Neutrophil (primary cell): ENCODE results near the gene CALML4.

ENCODE experiments used
- H3K27ac ChIP-seq: fragments of 200-600 bp; sonication (generic); 2 replicates; pipeline ENCODE4 v1.5.1; 2016; ENCODE audit warnings: mild to moderate bottlenecking, moderate library complexity
- H3K27me3 ChIP-seq: fragments of 200-600 bp; sonication (generic); 2 replicates; pipeline ENCODE4 v1.6.0; 2016; ENCODE audit warnings: mild to moderate bottlenecking
- H3K36me3 ChIP-seq: fragments of 200-600 bp; sonication (generic); 2 replicates; pipeline ENCODE4 v1.5.1; 2017
- H3K4me1 ChIP-seq, 2 experiments: fragments of 200-600 bp in 1 of 2; sonication (generic) in 1 of 2; 1 replicate in 1 of 2; 2 replicates in 1 of 2; pipeline versions ENCODE4 v1.5.1 to v1.6.1; 2013 to 2016; ENCODE audit warnings: low read depth in 1 of 2, low read length in 1 of 2, mild to moderate bottlenecking in 1 of 2, moderate library complexity in 1 of 2; ENCODE audit not compliant: control insufficient read depth in 1 of 2, insufficient read depth in 1 of 2
- H3K4me3 ChIP-seq, 2 experiments: fragments of 200-600 bp in 1 of 2; sonication (generic) in 1 of 2; 1 replicate in 1 of 2; 2 replicates in 1 of 2; pipeline ENCODE4 v1.5.1; 2013 to 2016; ENCODE audit warnings: low read depth in 1 of 2, low read length in 1 of 2, mild to moderate bottlenecking in 1 of 2, moderate library complexity in 1 of 2
- H3K9me3 ChIP-seq: fragments of 200-600 bp; sonication (generic); 2 replicates; pipeline ENCODE4 v1.5.1; 2016
- TF ChIP-seq, protein P1 (sequence below): fragments of 200-600 bp; sonication (generic); IDR thresholded peaks from 2 replicates; pipeline ENCODE4 v1.5.1; 2016; ENCODE audit warnings: antibody characterized with exemption

The CALML4 gene

DNA sequence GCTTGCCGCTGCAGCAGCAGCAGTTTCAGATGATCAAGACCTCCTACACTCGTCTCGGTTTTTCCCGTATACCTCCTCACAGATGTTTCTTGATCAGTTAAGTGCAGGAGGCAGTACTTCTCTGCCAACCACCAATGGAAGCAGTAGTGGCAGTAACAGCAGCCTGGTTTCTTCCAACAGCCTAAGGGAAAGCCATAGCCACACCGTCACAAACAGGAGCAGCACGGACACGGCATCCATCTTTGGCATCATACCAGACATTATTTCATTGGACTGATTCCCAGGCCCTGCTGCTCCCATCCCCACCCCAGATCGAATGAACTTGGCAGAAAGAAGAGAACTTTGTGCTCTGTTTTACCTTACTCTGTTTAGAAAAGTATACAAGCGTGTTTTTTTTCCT, 17.6 kb downstream of the CALML4 start:
- Histone ChIP-seq H3K9me3 (no peaks in the 10 kb centered on the region), H3K36me3 (peaks cover 93% of the 10 kb centered on the region), H3K4me1 (peaks cover 12 to 27% of the 10 kb centered on the region in 2 experiments), H3K27me3 (no peaks in the 10 kb centered on the region), H3K27ac (no peak overlapping the region), H3K4me3 (no peak overlapping the region)
- TF ChIP-seq, protein P1, sequence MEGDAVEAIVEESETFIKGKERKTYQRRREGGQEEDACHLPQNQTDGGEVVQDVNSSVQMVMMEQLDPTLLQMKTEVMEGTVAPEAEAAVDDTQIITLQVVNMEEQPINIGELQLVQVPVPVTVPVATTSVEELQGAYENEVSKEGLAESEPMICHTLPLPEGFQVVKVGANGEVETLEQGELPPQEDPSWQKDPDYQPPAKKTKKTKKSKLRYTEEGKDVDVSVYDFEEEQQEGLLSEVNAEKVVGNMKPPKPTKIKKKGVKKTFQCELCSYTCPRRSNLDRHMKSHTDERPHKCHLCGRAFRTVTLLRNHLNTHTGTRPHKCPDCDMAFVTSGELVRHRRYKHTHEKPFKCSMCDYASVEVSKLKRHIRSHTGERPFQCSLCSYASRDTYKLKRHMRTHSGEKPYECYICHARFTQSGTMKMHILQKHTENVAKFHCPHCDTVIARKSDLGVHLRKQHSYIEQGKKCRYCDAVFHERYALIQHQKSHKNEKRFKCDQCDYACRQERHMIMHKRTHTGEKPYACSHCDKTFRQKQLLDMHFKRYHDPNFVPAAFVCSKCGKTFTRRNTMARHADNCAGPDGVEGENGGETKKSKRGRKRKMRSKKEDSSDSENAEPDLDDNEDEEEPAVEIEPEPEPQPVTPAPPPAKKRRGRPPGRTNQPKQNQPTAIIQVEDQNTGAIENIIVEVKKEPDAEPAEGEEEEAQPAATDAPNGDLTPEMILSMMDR, result no peak

GRCh38 chr15:68186671-68187397, 18.3 kb downstream of the CALML4 start:
- peak overlapping the region; percentile 74 for H3K27ac ChIP-seq
- H3K36me3 ChIP-seq, result peaks cover 92% of the 10 kb centered on the region
- peaks cover 12 to 28% of the 10 kb centered on the region in 2 experiments for H3K4me1 ChIP-seq
- TF ChIP-seq, protein P1, result no peak
- H3K27me3 ChIP-seq, result no peaks in the 10 kb centered on the region
- no peak overlapping the region for H3K4me3 ChIP-seq
- no peaks in the 10 kb centered on the region for H3K9me3 ChIP-seq

- no peaks in the 10 kb centered on the region for H3K27me3 ChIP-seq
- no peak overlapping the region for H3K4me3 ChIP-seq
- peaks cover 93% of the 10 kb centered on the region for H3K36me3 ChIP-seq
- H3K27ac ChIP-seq, result peak overlapping the region; percentile 74
- no peaks in the 10 kb centered on the region for H3K9me3 ChIP-seq
- H3K4me1 ChIP-seq, result peaks cover 12 to 28% of the 10 kb centered on the region in 2 experiments
- TF ChIP-seq, protein P1, result no peak
These were observed 20.3 kb downstream of the CALML4 start for GRCh38 chr15:68184616-68185480.

DNA sequence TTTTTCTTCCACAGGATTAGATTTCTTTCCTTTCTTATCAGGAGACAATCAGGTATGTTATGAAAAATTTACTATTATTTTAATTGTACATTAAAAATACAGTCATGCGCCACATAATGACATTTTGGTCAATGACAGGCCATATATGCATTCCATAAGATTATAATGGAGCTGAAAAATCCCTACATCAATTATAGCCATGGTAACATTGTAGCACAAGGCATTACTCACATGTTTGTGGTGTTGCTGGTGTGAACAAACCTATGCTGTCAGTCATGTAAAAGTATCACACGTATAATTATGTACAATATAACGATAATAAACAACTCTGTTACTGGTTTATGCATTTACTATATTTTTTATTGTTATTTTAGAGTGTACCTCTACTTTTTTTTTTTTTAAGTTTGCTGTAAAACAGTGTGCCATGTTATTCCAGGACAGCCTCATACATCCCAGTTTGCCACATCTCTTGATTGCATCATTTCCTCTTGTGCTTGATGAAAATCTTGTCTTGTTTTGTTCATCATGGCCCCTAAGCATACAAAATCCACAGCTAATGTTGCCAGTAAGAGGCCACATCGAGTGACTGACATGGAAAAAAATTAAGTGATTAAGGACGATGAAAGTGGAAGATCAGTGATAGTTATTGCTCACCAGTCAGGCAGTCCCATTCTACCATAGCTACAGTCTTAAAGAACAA, 21.4 kb downstream of the CALML4 start:
- Histone ChIP-seq H3K27me3 (no peaks in the 10 kb centered on the region), H3K36me3 (peaks cover 92% of the 10 kb centered on the region), H3K4me1 (peaks cover 12 to 28% of the 10 kb centered on the region in 2 experiments), H3K9me3 (no peaks in the 10 kb centered on the region), H3K4me3 (no peak overlapping the region), H3K27ac (peak overlapping the region; percentile 74)
- TF ChIP-seq, protein P1, result no peak

GRCh38 chr15:68177742-68178141, 27.4 kb downstream of the CALML4 start:
- H3K27ac ChIP-seq, result peak overlapping the region; percentile 40

More at GRCh38 chr15:68177742-68178141, 27.4 kb downstream of the CALML4 start:
- Histone ChIP-seq H3K36me3 (peaks cover 92% of the 10 kb centered on the region), H3K4me1 (peaks cover 0 to 3% of the 10 kb centered on the region in 2 experiments), H3K4me3 (no peak overlapping the region), H3K9me3 (no peaks in the 10 kb centered on the region), H3K27me3 (no peaks in the 10 kb centered on the region)
- TF ChIP-seq, protein P1, result no peak
